Lung microvascular endothelial cell (primary cell): ENCODE measurements around the gene HAGHL. TPM values are rescaled to one million over a fixed set of nuclear protein-coding genes. Genes with fewer than 3 reads are reported as not detected.
"Not testable (repeated sequence)": the region's sequence is repeated elsewhere in the genome, so short reads cannot be mapped to it uniquely, and the experiment has no call there.

ENCODE experiments used
- DNase-seq, 2 donors: peaks; one replicate each; pipeline versions ENCODE4 v3.0.0 to v3.0.0-alpha.2; 2010; ENCODE audit warnings: low read depth in 2 of 2
- total RNA-seq: library from RNA; depleted of rRNA; stranded (reverse); fragments of >200 nt; gene quantifications from 2 replicates; pipeline ENCODE4 v1.2.1, GENCODE V29; 2014

The HAGHL gene
- total RNA-seq, 1 donor from 2014 or later = 5.4 TPM

- no peak for DNase-seq
These were observed 39.4 kb upstream of the HAGHL start for GRCh38 chr16:687499-687898.

- DNase-seq = no peak
These were observed 37.6 kb upstream of the HAGHL start for GRCh38 chr16:689175-689897.

GRCh38 chr16:691242-691641 lies 35.7 kb upstream of the HAGHL start:
- not testable (repeated sequence) for DNase-seq

- DNase-seq = no peak
These were observed 34.4 kb upstream of the HAGHL start for GRCh38 chr16:692356-693108.

- no peak for DNase-seq
These were observed 33.5 kb upstream of the HAGHL start for GRCh38 chr16:693364-693763.

DNA sequence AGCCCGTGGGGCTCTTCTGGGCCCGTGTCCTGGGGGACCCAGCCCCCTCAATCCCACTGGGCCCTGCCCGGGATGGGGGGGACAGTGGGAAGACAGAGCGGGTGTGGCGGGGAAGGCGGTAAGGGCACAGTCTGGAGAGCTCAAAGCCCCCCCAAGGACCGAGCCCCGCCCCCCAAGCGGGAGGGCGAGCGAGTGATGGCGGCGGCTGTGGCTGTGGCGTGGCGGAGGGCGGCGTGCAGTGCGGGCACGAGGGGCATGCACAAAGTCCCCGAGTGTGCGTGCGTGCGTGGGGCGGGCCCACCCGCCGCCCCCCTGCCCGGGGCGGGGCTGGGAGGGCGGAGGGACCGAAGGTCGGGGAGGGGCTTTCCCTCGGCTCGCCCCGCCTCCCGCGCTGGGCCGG lies 33.1 kb upstream of the HAGHL start:
- DNase-seq = no peak

- no peak for DNase-seq
These were observed 32.6 kb upstream of the HAGHL start for GRCh38 chr16:694187-694862.

DNA sequence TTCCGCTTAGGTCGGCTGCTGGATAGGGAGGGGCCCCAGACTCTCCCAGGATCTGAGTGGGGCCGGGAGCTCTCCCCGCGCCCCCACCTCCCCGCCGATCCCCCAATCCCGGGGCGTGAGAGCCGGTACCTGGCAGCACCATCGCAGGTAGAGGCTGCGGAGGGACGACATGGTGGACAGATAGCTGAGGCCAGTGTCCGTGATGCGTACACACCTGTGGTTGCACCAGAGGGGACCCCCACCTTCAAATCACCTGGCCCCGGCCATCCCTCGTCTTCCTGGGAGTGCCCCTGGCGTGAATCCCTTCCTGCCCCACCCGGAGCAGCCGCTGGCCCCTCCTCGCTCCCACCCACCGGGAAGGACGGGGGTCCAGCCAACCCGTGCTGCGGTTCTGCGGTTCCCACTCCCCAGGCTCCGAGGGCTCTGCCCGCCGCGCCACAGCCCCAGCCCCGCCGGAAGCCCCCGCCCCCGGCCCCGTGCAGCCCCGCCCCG lies 32.0 kb upstream of the HAGHL start:
- no peak for DNase-seq

- peak in 1 of 2 donors; percentile 20 for DNase-seq
These were observed 31.4 kb upstream of the HAGHL start for GRCh38 chr16:695355-696089.

GRCh38 chr16:698911-699671 lies 27.8 kb upstream of the HAGHL start:
- no peak for DNase-seq

DNA sequence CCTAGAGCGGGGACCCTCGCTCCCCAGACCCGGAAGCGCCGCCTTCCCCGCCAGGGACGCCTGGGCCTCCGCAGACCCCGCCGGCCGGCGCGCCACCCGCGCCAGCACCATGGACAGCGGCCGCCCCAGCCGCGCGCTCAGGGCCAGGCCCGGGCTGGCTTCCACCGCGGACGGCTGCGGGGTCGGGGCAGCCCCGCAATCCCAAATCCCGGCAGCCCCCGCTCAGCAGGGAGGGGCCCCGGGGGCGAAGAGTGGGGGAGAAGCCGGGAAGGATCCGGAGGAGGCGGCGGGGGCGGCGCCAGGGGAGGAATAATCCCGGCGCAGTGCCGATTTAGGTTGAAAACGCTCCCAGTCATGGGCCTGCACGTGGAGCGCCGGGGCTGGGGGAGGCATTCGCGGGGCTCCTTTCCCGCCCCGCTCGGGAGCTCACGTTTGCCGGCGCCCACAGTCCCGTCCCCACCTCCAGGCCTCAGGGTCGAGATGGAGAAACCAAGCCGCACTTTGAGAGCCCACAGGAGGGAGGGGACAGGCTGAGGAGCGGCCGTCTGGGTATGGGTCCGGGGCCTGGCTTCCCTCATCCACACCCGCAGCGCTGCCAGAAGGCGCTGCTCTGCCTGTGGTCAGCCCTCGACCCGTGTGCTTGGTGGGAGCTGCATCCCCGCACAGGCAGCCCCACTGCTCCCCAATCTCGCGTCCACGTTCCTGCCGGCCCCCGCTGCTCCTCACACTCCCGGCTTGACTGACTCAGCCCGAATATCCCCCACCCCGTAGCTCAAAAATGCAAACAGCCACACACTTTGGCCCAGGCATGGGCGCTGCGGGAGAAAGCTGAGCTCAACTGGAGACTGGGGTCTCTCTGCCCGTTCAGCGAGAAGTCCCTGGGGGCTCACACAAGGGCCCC lies 26.0 kb upstream of the HAGHL start:
- peak in 1 of 2 donors; percentile 40 for DNase-seq

GRCh38 chr16:702341-702740 lies 24.6 kb upstream of the HAGHL start:
- DNase-seq = no peak

DNA sequence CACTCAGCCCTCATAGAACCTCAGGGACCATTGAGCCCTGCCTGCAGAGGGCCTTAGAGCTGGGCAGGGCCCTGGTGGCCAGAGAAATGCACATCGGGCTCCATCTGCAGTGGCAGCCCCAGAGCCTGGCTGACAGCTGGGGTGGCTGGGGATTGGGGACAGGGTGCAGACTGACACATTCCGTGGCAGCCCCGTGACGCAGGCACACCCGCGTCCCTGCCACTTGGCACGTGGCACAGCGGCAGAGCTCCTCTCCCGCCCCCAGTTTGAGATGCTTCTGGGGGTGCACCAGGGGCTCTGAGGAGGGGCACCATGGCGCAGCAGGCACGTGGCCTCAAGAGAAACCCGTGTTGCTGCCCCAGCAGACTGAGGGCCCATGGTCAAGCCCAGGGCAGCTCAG lies 23.5 kb upstream of the HAGHL start:
- DNase-seq = no peak

DNA sequence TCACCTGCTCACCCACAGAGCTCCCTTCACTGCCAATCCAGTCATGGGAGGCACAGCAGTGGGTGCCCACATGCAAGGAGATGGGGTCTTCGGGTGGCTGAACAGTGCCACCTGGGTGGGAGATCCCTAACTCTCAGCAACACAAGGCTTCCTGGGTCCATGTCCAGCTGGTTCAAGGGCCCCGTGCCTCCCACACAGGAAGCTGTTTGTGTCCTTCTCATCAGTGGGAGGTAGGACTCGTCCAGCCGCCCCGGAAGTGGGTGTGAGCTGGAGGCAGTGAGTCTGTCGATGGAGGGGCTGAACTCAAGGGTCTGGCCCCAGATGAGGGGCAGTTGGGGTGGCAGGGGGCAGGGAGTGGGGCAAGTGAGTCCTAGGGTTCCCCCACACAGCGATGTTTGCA lies 22.9 kb upstream of the HAGHL start:
- DNase-seq = no peak

- DNase-seq = no peak
These were observed 22.1 kb upstream of the HAGHL start for GRCh38 chr16:704552-705380.

GRCh38 chr16:705431-706188 lies 21.3 kb upstream of the HAGHL start, which contains the start of gene FBXL16:
FBXL16 (minus strand) TSS chr16:705801; CDS start chr16:697405, 8,396 bp downstream.
- DNase-seq = peak in 1 of 2 donors; percentile 16

GRCh38 chr16:706189-707061 lies 20.5 kb upstream of the HAGHL start:
- no peak for DNase-seq
